Fibroblast of the aortic adventitia (primary cell): Measurements from ENCODE around the gene LAMB2. TPM values are rescaled to one million over a fixed set of nuclear protein-coding genes. Genes with fewer than 3 reads are reported as not detected.

Source experiments
- DNase-seq: peaks from one replicate; pipeline ENCODE4 v3.0.0-alpha.2; 2010; ENCODE audit warnings: low read depth
- H3K4me3 ChIP-seq: 2 replicates; pipeline ENCODE4 v1.5.1; 2011; ENCODE audit warnings: low read depth, mild to moderate bottlenecking, control low read depth, low read length, moderate library complexity
- total RNA-seq: library from RNA; depleted of rRNA; stranded (reverse); fragments of >200 nt; gene quantifications from 2 replicates; pipeline ENCODE4 v1.2.3, GENCODE V29; 2012; ENCODE audit warnings: low replicate concordance
- TF ChIP-seq, protein P1 (sequence below): IDR thresholded peaks from 2 replicates; pipeline ENCODE4 v1.5.1; 2011; ENCODE audit warnings: mild to moderate bottlenecking, low read length, control low read depth, inconsistent platforms; ENCODE audit not compliant: insufficient read depth

The LAMB2 gene
- total RNA-seq, 1 donor = 202 TPM

DNA sequence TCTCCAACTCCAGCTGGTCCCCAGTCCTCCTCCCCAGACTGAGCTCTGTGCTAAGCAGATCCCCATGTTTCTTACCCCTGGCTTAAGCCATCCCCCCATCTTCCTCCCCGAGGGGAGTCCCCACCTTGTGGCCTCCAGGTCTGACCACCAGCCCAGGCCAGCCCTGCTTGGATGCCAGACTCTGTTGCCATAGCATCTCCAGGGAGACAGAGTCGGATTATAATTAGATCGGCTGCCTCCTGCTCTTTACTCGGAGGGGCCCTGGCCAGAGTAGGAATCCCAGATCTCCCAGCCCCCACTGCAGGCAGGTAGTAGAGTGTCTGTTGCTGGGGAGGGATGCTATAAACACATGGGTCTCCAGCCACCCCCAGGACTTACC, 40.9 kb upstream of the LAMB2 start:
- peak; percentile 30 for DNase-seq
- TF ChIP-seq, protein P1, sequence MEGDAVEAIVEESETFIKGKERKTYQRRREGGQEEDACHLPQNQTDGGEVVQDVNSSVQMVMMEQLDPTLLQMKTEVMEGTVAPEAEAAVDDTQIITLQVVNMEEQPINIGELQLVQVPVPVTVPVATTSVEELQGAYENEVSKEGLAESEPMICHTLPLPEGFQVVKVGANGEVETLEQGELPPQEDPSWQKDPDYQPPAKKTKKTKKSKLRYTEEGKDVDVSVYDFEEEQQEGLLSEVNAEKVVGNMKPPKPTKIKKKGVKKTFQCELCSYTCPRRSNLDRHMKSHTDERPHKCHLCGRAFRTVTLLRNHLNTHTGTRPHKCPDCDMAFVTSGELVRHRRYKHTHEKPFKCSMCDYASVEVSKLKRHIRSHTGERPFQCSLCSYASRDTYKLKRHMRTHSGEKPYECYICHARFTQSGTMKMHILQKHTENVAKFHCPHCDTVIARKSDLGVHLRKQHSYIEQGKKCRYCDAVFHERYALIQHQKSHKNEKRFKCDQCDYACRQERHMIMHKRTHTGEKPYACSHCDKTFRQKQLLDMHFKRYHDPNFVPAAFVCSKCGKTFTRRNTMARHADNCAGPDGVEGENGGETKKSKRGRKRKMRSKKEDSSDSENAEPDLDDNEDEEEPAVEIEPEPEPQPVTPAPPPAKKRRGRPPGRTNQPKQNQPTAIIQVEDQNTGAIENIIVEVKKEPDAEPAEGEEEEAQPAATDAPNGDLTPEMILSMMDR = no peak
- peak overlapping the region; percentile 85 for H3K4me3 ChIP-seq

DNA sequence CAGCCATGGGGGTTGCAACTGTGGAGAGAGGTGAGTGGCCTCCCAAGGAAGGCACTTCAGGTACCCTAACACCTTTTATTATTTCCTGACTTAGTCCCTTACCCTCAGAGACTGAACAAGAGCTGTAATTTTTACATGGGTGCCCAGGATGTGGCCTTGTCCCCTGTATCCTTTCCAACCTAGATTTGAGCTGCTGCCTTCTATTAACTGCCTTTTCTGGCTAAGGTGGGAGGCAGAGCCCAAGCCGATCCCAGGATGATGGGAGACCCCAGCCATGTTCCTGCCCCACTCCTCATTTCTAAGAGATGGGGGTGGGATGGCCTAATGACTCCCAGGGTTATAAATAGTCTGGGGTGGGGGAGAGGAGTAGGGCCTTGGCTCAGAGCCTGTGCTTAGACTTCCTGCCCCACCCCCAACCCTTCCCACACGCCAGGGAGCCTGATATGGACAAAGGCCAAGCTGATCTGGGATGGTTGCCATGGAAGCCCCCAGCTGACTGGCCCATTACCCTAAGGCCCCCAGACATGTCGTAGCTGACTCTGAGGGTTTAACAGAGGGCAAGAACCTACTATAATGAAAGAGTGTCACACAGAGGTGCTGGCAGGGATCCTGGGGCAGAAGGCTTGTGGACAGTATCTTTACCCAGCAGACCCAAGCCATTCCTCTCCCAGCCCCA, 40.4 kb upstream of the LAMB2 start:
- peak overlapping the region; percentile 85 for H3K4me3 ChIP-seq
- TF ChIP-seq, protein P1 = no peak
- DNase-seq = peak; percentile 28

DNA sequence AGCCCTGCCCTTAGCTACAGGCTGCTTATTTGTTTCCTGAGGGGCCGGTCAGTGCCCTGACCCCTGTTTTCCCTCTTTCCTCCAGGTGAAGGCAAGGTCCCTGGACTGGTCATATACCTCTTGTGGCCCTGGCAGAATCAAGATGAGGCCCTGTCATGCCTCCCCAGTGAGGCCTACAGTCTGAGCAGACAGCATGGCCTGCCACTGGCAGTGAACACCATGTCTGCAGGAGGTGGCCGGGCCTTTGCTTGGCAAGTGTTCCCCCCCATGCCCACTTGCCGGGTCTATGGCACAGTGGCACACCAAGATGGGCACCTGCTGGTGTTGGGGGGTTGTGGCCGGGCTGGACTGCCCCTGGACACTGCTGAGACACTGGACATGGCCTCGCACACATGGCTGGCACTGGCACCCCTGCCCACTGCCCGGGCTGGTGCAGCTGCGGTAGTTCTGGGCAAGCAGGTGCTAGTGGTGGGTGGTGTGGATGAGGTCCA, 39.7 kb upstream of the LAMB2 start:
- H3K4me3 ChIP-seq = peak overlapping the region; percentile 85
- no peak for DNase-seq
- TF ChIP-seq, protein P1 = no peak

DNA sequence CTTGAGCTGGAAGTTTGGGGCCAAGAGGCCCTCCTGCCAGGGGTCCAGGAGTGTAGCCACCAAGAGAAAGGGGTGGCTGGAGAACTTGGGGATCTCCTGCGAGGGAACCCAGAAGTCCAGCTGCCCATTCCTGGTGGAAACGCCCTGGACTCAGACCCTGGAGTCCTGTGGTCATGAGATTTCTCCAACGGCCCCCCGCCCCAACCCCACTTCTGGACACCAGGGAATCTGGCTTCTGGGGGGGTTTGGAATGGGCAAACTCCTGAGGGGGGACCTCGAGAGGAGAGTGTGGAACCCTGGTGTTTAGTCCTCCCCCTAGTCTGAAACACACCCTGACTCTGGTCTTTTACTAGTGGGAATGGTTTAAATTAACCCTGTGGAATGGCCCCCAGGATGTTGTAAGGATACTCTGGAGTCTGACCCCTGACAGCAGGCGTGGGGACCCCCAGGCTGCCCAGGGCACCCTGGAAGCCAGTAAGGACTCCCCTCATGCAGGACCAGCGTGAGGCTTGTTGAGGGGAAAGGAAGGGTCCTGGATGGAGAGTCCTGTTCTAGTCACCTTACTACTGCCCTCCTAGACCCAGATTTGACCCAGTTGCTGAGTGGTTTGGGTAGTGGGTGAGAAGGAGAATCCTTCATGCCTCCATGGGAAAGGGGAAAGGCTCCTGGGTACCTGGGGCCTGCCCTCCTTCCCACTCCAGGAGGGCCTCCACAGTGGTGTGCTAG, 39.1 kb upstream of the LAMB2 start:
- no peak for DNase-seq
- TF ChIP-seq, protein P1 = no peak
- H3K4me3 ChIP-seq = peak overlapping the region; percentile 85

DNA sequence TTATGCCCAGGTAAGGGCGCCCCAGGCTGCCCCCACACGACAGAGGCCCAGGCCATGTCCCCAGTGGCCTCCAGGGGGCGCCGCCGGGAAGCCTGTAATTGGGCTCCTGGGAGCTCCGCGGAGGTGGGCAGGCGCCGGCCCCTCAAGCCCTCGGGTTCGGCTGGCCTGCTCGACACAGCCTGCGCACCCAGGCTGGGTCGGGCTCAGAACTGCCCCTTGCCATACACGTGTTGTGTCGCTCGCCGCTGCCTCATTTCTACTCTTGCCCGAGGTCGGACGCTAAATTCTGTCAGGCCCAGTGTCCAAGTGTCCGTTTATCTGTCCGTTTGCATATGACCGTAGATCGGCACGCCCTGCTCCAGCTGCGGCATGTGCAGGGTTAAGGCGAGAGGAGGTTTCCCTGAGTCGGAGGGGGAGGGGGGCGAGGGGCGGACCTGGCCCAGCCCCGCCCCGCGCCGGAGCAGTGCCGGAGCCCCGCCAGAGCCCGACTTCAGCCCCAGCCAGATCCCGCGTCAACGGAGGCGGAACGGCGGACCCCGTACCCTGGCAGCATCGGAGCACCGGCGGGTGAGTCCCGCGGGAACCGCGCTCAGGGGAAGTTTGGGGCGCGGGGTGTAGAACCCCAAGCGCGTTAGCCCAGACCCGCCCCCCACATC, 38.4 kb upstream of the LAMB2 start, which contains the start of gene KLHDC8B:
KLHDC8B (plus strand) TSS at position 480 of the 656 bp plus-strand sequence. CDS start 1,172 bp downstream, outside the sequence.
- TF ChIP-seq, protein P1 = peak; percentile 95
- peak; percentile 86 for DNase-seq
- peak within 1 kb of the TSS; percentile 85 for H3K4me3 ChIP-seq

DNA sequence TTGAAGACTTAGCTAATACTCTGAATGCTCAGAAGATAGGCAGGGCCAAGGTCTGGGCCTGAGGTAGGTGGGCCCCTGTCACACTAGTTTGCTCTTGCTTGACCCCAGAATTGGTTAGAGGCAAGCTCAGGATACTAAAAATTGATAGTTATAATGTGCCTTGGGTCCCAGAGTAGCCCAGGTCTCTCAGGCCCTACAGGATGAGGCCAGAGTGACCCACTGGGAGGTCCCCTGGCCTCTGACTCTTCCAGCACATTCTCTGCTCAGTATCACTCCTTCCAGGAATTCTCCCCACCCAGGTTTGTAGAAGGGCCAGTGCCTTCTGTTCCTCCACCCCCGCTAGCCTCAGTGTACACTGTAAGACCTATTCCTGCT, 37.9 kb upstream of the LAMB2 start:
- no peak for DNase-seq
- TF ChIP-seq, protein P1 = no peak
- H3K4me3 ChIP-seq = peak overlapping the region; percentile 85
